Measurements from ENCODE around the gene CNTNAP2.

DNA sequence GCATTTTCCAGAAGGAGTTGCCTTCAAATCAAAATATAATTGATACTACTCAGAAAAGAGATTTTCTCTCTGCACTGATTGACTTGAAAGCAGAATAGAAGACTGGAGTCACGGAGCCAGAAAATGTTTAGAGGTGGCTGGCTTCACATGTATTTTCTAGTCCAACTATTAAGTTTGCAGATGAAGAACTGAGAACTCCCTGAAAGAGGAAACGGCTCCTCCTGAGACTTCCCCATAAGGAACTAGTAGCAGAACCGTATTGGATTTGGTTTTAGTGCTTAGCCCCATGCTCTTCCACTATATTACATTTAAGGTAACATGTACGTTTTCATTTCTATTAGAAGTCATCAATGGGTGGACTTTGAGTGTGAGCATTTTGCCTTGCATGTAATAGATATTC is 946.3 kb downstream of the CNTNAP2 start:
- TF ChIP-seq, protein P1, sequence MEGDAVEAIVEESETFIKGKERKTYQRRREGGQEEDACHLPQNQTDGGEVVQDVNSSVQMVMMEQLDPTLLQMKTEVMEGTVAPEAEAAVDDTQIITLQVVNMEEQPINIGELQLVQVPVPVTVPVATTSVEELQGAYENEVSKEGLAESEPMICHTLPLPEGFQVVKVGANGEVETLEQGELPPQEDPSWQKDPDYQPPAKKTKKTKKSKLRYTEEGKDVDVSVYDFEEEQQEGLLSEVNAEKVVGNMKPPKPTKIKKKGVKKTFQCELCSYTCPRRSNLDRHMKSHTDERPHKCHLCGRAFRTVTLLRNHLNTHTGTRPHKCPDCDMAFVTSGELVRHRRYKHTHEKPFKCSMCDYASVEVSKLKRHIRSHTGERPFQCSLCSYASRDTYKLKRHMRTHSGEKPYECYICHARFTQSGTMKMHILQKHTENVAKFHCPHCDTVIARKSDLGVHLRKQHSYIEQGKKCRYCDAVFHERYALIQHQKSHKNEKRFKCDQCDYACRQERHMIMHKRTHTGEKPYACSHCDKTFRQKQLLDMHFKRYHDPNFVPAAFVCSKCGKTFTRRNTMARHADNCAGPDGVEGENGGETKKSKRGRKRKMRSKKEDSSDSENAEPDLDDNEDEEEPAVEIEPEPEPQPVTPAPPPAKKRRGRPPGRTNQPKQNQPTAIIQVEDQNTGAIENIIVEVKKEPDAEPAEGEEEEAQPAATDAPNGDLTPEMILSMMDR (IDR thresholded peaks at IDR 0.05): no peak
- TF ChIP-seq POLR2A (IDR thresholded peaks at IDR 0.05): no peak

Data from uterus (tissue), 2 donors.